ENCODE results near the gene EIF2B2. TPM values are rescaled to one million over a fixed set of nuclear protein-coding genes. Genes with fewer than 3 reads are reported as not detected.

EIF2B2 gene
- total RNA-seq, 1 experiment from 2014 or later = 50.5 TPM

GRCh38 chr14:74956280-74957072 is 46.2 kb upstream of the EIF2B2 start:
- H3K4me1 Mint-ChIP-seq = peaks cover 9% of the 10 kb centered on the region
- H3K9me3 Mint-ChIP-seq = no peaks in the 10 kb centered on the region
- H3K36me3 Mint-ChIP-seq = no peaks in the 10 kb centered on the region
- peak overlapping the region; percentile 50 for H3K4me3 Mint-ChIP-seq
- H3K27ac Mint-ChIP-seq = no peak overlapping the region
- ATAC-seq (peak; percentile 6; the same call in 1 of the 2 replicates), DNase-seq (ENCODE audit: low spot score) (no peak)
- TF ChIP-seq ZBTB21 (CRISPR knock-in tag; IDR thresholded peaks at IDR 0.05; ENCODE audit: borderline replicate concordance) (no peak), ZNF671 (CRISPR knock-in tag; IDR thresholded peaks at IDR 0.05) (no peak), ESRRA (CRISPR knock-in tag; IDR thresholded peaks at IDR 0.05; ENCODE audit: borderline replicate concordance) (no peak), ZNF232 (CRISPR knock-in tag; IDR thresholded peaks at IDR 0.05) (no peak), ZNF281 (CRISPR knock-in tag; IDR thresholded peaks at IDR 0.05) (no peak), ZNF121 (CRISPR knock-in tag; IDR thresholded peaks at IDR 0.05) (no peak), ZNF512 (CRISPR knock-in tag; IDR thresholded peaks at IDR 0.05; ENCODE audit: borderline replicate concordance) (no peak), FOXP1 (CRISPR knock-in tag; IDR thresholded peaks at IDR 0.05; ENCODE audit: borderline replicate concordance) (no peak), NR3C1 (CRISPR knock-in tag; conservative IDR thresholded peaks at IDR 0.05; ENCODE audit: low read depth) (no peak), ZNF425 (CRISPR knock-in tag; conservative IDR thresholded peaks at IDR 0.05) (no peak), SMAD3 (CRISPR knock-in tag; IDR thresholded peaks at IDR 0.05; ENCODE audit: borderline replicate concordance) (no peak), MYBL2 (CRISPR knock-in tag; IDR thresholded peaks at IDR 0.05) (no peak), CREB1 (CRISPR knock-in tag; IDR thresholded peaks at IDR 0.05) (no peak)
- peaks cover 15% of the 10 kb centered on the region for H3K27me3 Mint-ChIP-seq (ENCODE audit: low read depth)
- CTCF ChIA-PET = interaction anchor here (0.9 to 1.1 kb wide), 2 partner anchors 10 to 96 kb away, joined by 3 to 5 read pairs; no protein-coding TSS in a partner anchor
- POLR2A ChIA-PET = no interaction called here

- Mint-ChIP-seq H3K27ac (no peak overlapping the region), H3K36me3 (no peaks in the 10 kb centered on the region), H3K27me3 (ENCODE audit: low read depth) (peaks cover 15% of the 10 kb centered on the region), H3K9me3 (no peaks in the 10 kb centered on the region), H3K4me3 (no peak overlapping the region), H3K4me1 (peaks cover 13% of the 10 kb centered on the region)
- no peak for TF ChIP-seq NR2C2 (CRISPR knock-in tag; IDR thresholded peaks at IDR 0.05)
- no peak for TF ChIP-seq CBFB (CRISPR knock-in tag; IDR thresholded peaks at IDR 0.05; ENCODE audit: low read depth)
- no peak for TF ChIP-seq FOXJ3 (CRISPR knock-in tag; IDR thresholded peaks at IDR 0.05; ENCODE audit: borderline replicate concordance)
- no peak for TF ChIP-seq ATF2 (CRISPR knock-in tag; IDR thresholded peaks at IDR 0.05; ENCODE audit: borderline replicate concordance, low read depth)
- TF ChIP-seq PRRX2 (CRISPR knock-in tag; IDR thresholded peaks at IDR 0.05) = no peak
- ChIA-PET POLR2A (no interaction called here), CTCF (interaction anchor here (1.0 to 3.6 kb wide), 2 partner anchors 14 to 55 kb away, joined by 3 to 23 read pairs; no protein-coding TSS in a partner anchor)
- no peak for ATAC-seq
- no peak for DNase-seq (ENCODE audit: low spot score)
Observed at GRCh38 chr14:74959596-74960180, 43.0 kb upstream of the EIF2B2 start.

All from WTC11 (cell line).